Stomach (tissue), 9 donors: ENCODE data around the gene GPS1. TPM values are rescaled to one million over a fixed set of nuclear protein-coding genes. Genes with fewer than 3 reads are reported as not detected.

Experiments
- DNase-seq, 2 donors: peaks; one replicate each; pipeline versions ENCODE4 v3.0.0 to v3.0.0-alpha.2; 2013 to 2019
- H3K27ac ChIP-seq, 5 donors: fragments of 200-600 bp in 4 of 5; sonication (generic) in 4 of 5; one replicate each; pipeline ENCODE4 v1.5.1; 2013 to 2019; ENCODE audit warnings: mild to moderate bottlenecking in 1 of 5, moderate library complexity in 1 of 5
- H3K27me3 ChIP-seq, 3 donors: fragments of 200-600 bp; sonication (generic); one replicate each; pipeline ENCODE4 v1.5.1; 2017 to 2019; ENCODE audit warnings: mixed run types in 1 of 3
- H3K36me3 ChIP-seq, 4 donors: fragments of 200-600 bp; sonication (generic); 1 replicate in 3 of 4; 2 replicates in 1 of 4; pipeline ENCODE4 v1.5.1; 2016 to 2019
- H3K4me1 ChIP-seq, 4 donors: fragments of 200-600 bp; sonication (generic); one replicate each; pipeline ENCODE4 v1.5.1; 2016 to 2019
- H3K4me3 ChIP-seq, 4 donors: fragments of 200-600 bp; sonication (generic) in 3 of 4; one replicate each; pipeline ENCODE4 v1.5.1; 2016 to 2019; ENCODE audit warnings: mild to moderate bottlenecking in 1 of 4
- H3K9me3 ChIP-seq, 4 donors: fragments of 200-600 bp; sonication (generic); one replicate each; pipeline ENCODE4 v1.5.1; 2016 to 2019
- CTCF ChIP-seq, 7 experiments: fragments of 450-650 bp in 4 of 7; fragments of 200-600 bp in 3 of 7; sonication (generic) in 3 of 7; IDR thresholded peaks; one replicate each; pipeline ENCODE4 v1.5.1; 2016 to 2019; ENCODE audit warnings: antibody characterized with exemption in 7 of 7, control low read depth in 2 of 7, mild to moderate bottlenecking in 1 of 7
- EP300 ChIP-seq: sonication (generic); formaldehyde crosslinking; IDR thresholded peaks from one replicate; pipeline ENCODE4 v1.6.1; 2017; ENCODE audit warnings: antibody characterized with exemption
- POLR2A ChIP-seq, 4 donors: fragments of 450-650 bp; IDR thresholded peaks; one replicate each; pipeline ENCODE4 v1.6.1; 2016; ENCODE audit warnings: antibody characterized with exemption in 4 of 4, control low read depth in 2 of 4, mild to moderate bottlenecking in 1 of 4, moderate library complexity in 1 of 4
- POLR2AphosphoS5 ChIP-seq, 3 donors: sonication (generic); formaldehyde crosslinking; IDR thresholded peaks; one replicate each; pipeline ENCODE4 v1.6.1; 2016; ENCODE audit warnings: antibody characterized with exemption in 3 of 3
- WGBS, 5 donors: extraction: QIAGEN DNeasy Blood & Tissue Kit in 3 of 5; methylation state at CpG; one replicate each; pipeline versions ENCODE4 v1.1.5 to v1.1.7; 2013 to 2018; 5-methylcytosine and 5-hydroxymethylcytosine counted together
- intact Hi-C: fragments of 100-400 bp; cut with DNase I; formaldehyde crosslinking; loops from one replicate; pipeline ENCODE4 v1.15.1; 2023; ENCODE audit warnings: low total_unique reads
- polyA plus RNA-seq, 3 donors: library from polyadenylated mRNA; stranded (reverse); fragments of 200-250 nt; gene quantifications; one replicate each; pipeline ENCODE4 v1.2.3, GENCODE V29; 2013
- total RNA-seq, 5 donors: library from RNA; depleted of rRNA; stranded (reverse); fragments of >200 nt; gene quantifications; one replicate each; pipeline versions ENCODE4 v1.1.0 to v1.2.3, GENCODE V29; 2014 to 2016
- donor health status: healthy with polysubstance abuse.
- donor health status: Bipolar disorder and iron deficiency.
- donor health status: healthy.

Gene GPS1
- total and polyA plus RNA-seq, 8 donors, result 28.0 to 329 (median 101) TPM

- H3K27ac ChIP-seq, result no peak overlapping the region
- H3K4me3 ChIP-seq, result no peak overlapping the region
- no peaks in the 10 kb centered on the region for H3K9me3 ChIP-seq
- 91 to 100% (median 95%) methylated on average over 3 to 20 of the region's 20 CpGs for WGBS, 5 donors
- H3K4me1 ChIP-seq, result peaks cover 14 to 31% (median 24%) of the 10 kb centered on the region in 4 donors
- intact Hi-C loops, result no loop called here
- TF ChIP-seq CTCF (IDR thresholded peaks at IDR 0.05) (no peak), POLR2AphosphoS5 (IDR thresholded peaks at IDR 0.05) (no peak), POLR2A (IDR thresholded peaks at IDR 0.05) (no peak)
- H3K27me3 ChIP-seq, result no peaks in the 10 kb centered on the region
- DNase-seq, result no peak
- peaks cover 82 to 88% (median 87%) of the 10 kb centered on the region in 4 donors for H3K36me3 ChIP-seq
Observed at GRCh38 chr17:82092628-82092994, 40.9 kb downstream of the GPS1 start.

DNA sequence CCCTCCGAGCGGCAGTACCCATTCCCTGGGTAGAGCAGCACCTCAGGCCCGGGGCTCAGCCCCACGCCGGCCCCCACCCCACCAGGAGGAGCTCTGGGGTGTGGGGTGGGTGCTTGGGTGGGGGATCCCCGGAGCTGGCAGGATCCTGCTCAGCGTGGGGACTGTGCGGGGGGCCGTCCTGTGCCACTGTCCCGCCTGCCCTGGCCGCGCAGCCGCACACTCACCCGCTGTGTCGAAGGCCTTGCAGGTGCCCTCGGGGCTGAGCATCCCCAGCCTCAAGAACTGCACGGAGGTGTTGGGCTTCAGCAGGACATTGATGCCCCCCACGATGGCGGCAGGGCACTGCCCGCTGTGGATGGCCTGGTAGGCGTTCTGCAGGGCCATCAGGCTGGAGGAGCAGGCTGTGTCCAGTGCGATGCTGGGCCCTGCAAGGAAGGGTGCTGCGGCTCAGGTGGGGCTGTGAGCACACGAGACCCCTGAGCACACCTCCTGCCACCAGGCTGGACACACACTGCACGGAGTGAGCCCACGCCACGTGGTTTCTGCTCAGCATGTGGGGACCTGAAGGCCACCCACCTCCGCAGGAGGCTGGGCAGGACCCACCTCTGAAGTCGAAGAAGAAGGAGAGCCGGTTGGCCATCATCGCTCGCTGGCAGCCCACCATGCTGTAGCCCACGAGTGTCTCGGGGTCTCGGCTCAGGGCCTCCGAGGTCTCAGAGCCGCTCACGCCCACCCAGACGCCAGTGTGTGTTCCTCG, 41.5 kb downstream of the GPS1 start:
- WGBS, 5 donors, result 93 to 97% (median 94%) methylated on average over 30 to 40 of the region's 40 CpGs
- no peaks in the 10 kb centered on the region for H3K9me3 ChIP-seq
- no peak overlapping the region for H3K27ac ChIP-seq
- no peaks in the 10 kb centered on the region for H3K27me3 ChIP-seq
- no peak for DNase-seq
- intact Hi-C loops, result no loop called here
- no peak overlapping the region for H3K4me3 ChIP-seq
- peaks cover 14 to 31% (median 26%) of the 10 kb centered on the region in 4 donors for H3K4me1 ChIP-seq
- peaks cover 77 to 83% (median 81%) of the 10 kb centered on the region in 4 donors for H3K36me3 ChIP-seq
- no peak for TF ChIP-seq EP300
- no peak for TF ChIP-seq CTCF (IDR thresholded peaks at IDR 0.05)
- TF ChIP-seq POLR2AphosphoS5 (IDR thresholded peaks at IDR 0.05), result no peak
- TF ChIP-seq POLR2A (IDR thresholded peaks at IDR 0.05), result no peak

- Histone ChIP-seq H3K27ac (no peak overlapping the region), H3K4me3 (peak overlapping the region in 3 of 4 donors; percentile 81 to 89 (median 86)), H3K27me3 (no peaks in the 10 kb centered on the region), H3K4me1 (peaks cover 26 to 45% (median 39%) of the 10 kb centered on the region in 4 donors), H3K9me3 (no peaks in the 10 kb centered on the region), H3K36me3 (peaks cover 57 to 63% (median 61%) of the 10 kb centered on the region in 4 donors)
- 79 to 88% (median 83%) methylated on average over 13 to 37 of the region's 37 CpGs for WGBS, 5 donors
- no peak for DNase-seq
- TF ChIP-seq EP300 (no peak), POLR2AphosphoS5 (IDR thresholded peaks at IDR 0.05) (no peak), POLR2A (IDR thresholded peaks at IDR 0.05) (no peak), CTCF (IDR thresholded peaks at IDR 0.05) (no peak)
- intact Hi-C loops, result no loop called here
Observed at GRCh38 chr17:82094931-82095776, 43.5 kb downstream of the GPS1 start.
